ENCODE results near the gene ACTN1.

DNA sequence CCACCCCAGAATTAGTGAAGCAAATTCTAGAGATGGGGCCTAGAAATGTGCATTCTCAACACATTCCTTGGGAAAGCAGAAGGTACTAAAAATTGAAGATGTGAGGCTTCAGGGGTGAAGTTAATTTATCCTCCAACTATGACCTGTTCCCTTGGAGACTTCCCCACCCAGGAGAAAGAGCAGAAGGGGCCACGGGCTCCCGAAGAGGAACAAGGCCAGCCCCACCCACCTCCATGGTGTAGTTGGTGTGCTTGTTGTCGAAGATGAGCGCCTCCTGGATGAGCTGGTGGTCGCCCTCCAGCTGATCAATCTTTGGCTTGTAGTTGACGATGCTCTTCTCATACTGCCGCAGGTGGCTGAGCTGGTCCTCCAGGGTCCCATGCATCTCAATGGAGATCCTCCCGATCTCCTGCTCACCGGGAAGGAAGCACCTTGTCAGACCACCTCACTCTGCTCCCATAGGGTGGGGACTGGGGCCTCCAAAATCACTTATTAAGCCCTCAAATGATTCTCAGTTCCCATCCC is 98.5 kb downstream of the ACTN1 start:
- TF ChIP-seq, protein P1, sequence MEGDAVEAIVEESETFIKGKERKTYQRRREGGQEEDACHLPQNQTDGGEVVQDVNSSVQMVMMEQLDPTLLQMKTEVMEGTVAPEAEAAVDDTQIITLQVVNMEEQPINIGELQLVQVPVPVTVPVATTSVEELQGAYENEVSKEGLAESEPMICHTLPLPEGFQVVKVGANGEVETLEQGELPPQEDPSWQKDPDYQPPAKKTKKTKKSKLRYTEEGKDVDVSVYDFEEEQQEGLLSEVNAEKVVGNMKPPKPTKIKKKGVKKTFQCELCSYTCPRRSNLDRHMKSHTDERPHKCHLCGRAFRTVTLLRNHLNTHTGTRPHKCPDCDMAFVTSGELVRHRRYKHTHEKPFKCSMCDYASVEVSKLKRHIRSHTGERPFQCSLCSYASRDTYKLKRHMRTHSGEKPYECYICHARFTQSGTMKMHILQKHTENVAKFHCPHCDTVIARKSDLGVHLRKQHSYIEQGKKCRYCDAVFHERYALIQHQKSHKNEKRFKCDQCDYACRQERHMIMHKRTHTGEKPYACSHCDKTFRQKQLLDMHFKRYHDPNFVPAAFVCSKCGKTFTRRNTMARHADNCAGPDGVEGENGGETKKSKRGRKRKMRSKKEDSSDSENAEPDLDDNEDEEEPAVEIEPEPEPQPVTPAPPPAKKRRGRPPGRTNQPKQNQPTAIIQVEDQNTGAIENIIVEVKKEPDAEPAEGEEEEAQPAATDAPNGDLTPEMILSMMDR (IDR thresholded peaks at IDR 0.05), result no peak
- no peak for TF ChIP-seq POLR2A (IDR thresholded peaks at IDR 0.05)
